Neural cell (in vitro differentiated cells): ENCODE measurements around the gene SLC25A48.

ENCODE experiments used
- CTCF ChIP-seq: fragments of 450-650 bp; IDR thresholded peaks from 2 replicates; pipeline ENCODE4 v1.5.1; 2014; ENCODE audit warnings: antibody characterized with exemption, mild to moderate bottlenecking, moderate library complexity; ENCODE audit not compliant: poor library complexity, severe bottlenecking
- EP300 ChIP-seq: fragments of 450-650 bp; conservative IDR thresholded peaks from 2 replicates; pipeline ENCODE4 v1.6.1; 2014; ENCODE audit warnings: antibody characterized with exemption, mild to moderate bottlenecking, moderate library complexity; ENCODE audit not compliant: poor library complexity, severe bottlenecking
- EZH2 ChIP-seq: fragments of 200-600, 300-800 bp; shearing (Covaris generic), sonication (generic); IDR thresholded peaks from 2 replicates; pipeline ENCODE4 v1.6.1; 2014; ENCODE audit warnings: antibody characterized with exemption, low read length, borderline replicate concordance, mild to moderate bottlenecking; ENCODE audit not compliant: insufficient read depth, poor library complexity, severe bottlenecking
- MXI1 ChIP-seq: fragments of 450-650 bp; conservative IDR thresholded peaks from 2 replicates; pipeline ENCODE4 v1.6.1; 2014; ENCODE audit warnings: antibody characterized with exemption, mild to moderate bottlenecking; ENCODE audit not compliant: poor library complexity, severe bottlenecking
- POLR2AphosphoS5 ChIP-seq: IDR thresholded peaks from 2 replicates; pipeline ENCODE4 v1.6.1; 2012
- RAD21 ChIP-seq: fragments of 450-650 bp; conservative IDR thresholded peaks from 2 replicates; pipeline ENCODE4 v1.6.1; 2014; ENCODE audit warnings: antibody characterized with exemption, mild to moderate bottlenecking, moderate library complexity
- REST ChIP-seq: IDR thresholded peaks from 2 replicates; pipeline ENCODE4 v1.6.1; 2012; ENCODE audit warnings: borderline replicate concordance
- SMC3 ChIP-seq: fragments of 450-650 bp; conservative IDR thresholded peaks from 2 replicates; pipeline ENCODE4 v1.6.1; 2014; ENCODE audit warnings: antibody characterized with exemption, mild to moderate bottlenecking, moderate library complexity; ENCODE audit not compliant: poor library complexity
- TAF1 ChIP-seq: IDR thresholded peaks from 2 replicates; pipeline ENCODE4 v1.6.1; 2012; ENCODE audit warnings: low read depth

- TF ChIP-seq EZH2 (no peak), CTCF (no peak), TAF1 (no peak), POLR2AphosphoS5 (no peak), RAD21 (no peak), EP300 (no peak), REST (no peak), SMC3 (no peak), MXI1 (no peak)
Measured at GRCh38 chr5:135851186-135851914, 16.9 kb downstream of the SLC25A48 start.
